GM12875 (cell line): ENCODE results near the gene DNAAF5.
"Not testable (repeated sequence)": the region's sequence is repeated elsewhere in the genome, so short reads cannot be mapped to it uniquely, and the experiment has no call there.

ENCODE experiments used
- H3K4me3 ChIP-seq: one replicate; pipeline ENCODE4 v1.5.1; 2011; ENCODE audit warnings: low read depth, low read length, control low read depth
- CTCF ChIP-seq: IDR thresholded peaks from 2 replicates; pipeline ENCODE4 v1.5.1; 2011; ENCODE audit warnings: low read depth, mild to moderate bottlenecking, control low read depth, inconsistent platforms, low read length, moderate library complexity, borderline replicate concordance; ENCODE audit not compliant: insufficient read depth

DNAAF5 gene

GRCh38 chr7:748446-748845 lies 21.9 kb downstream of the DNAAF5 start:
- no peak for TF ChIP-seq CTCF
- no peak overlapping the region for H3K4me3 ChIP-seq

GRCh38 chr7:749140-749551 lies 22.6 kb downstream of the DNAAF5 start:
- TF ChIP-seq CTCF = no peak
- no peak overlapping the region for H3K4me3 ChIP-seq

GRCh38 chr7:750111-750905 lies 23.8 kb downstream of the DNAAF5 start:
- TF ChIP-seq CTCF = no peak
- no peak overlapping the region for H3K4me3 ChIP-seq

GRCh38 chr7:751826-752225 lies 25.3 kb downstream of the DNAAF5 start:
- H3K4me3 ChIP-seq = no peak overlapping the region
- TF ChIP-seq CTCF = no peak

- not testable (repeated sequence) for H3K4me3 ChIP-seq
Measured at GRCh38 chr7:752256-752655, 25.8 kb downstream of the DNAAF5 start.

GRCh38 chr7:753190-753589 lies 26.7 kb downstream of the DNAAF5 start:
- TF ChIP-seq CTCF = no peak
- no peak overlapping the region for H3K4me3 ChIP-seq

GRCh38 chr7:754531-755412 lies 28.3 kb downstream of the DNAAF5 start:
- TF ChIP-seq CTCF = no peak
- no peak overlapping the region for H3K4me3 ChIP-seq
